Mesothelial cell of epicardium (in vitro differentiated cells): ENCODE measurements around the gene MSL3. TPM values are rescaled to one million over a fixed set of nuclear protein-coding genes. Genes with fewer than 3 reads are reported as not detected.

ENCODE experiments used
- DNase-seq, 2 experiments: peaks; one replicate each; pipeline ENCODE4 v3.0.0; 2021; ENCODE audit warnings: low spot score in 2 of 2; ENCODE audit not compliant: unreplicated experiment in 2 of 2
- H3K27ac Mint-ChIP-seq: 2 replicates; pipeline ENCODE4 v1.8.0; 2021; ENCODE audit warnings: mixed read lengths
- H3K27me3 Mint-ChIP-seq: 2 replicates; pipeline ENCODE4 v1.8.0; 2021; ENCODE audit warnings: low read depth, mixed read lengths
- H3K36me3 Mint-ChIP-seq: 2 replicates; pipeline ENCODE4 v1.8.0; 2021; ENCODE audit warnings: mixed read lengths
- H3K4me1 Mint-ChIP-seq: 2 replicates; pipeline ENCODE4 v1.8.0; 2021; ENCODE audit warnings: mixed read lengths
- H3K4me3 Mint-ChIP-seq: 2 replicates; pipeline ENCODE4 v1.8.0; 2021; ENCODE audit warnings: mild to moderate bottlenecking, moderate library complexity, mixed read lengths
- H3K9me3 Mint-ChIP-seq: 2 replicates; pipeline ENCODE4 v1.8.0; 2021; ENCODE audit warnings: mixed read lengths
- total RNA-seq: library from RNA; stranded (reverse); gene quantifications from 3 replicates; pipeline ENCODE4 v1.2.1, GENCODE V29; 2021
- TF ChIP-seq, protein P1 (sequence below): fragments of 200-600 bp; sonication (generic); IDR thresholded peaks from one replicate; pipeline ENCODE4 v1.5.0; 2021; ENCODE audit warnings: antibody characterized with exemption; ENCODE audit not compliant: unreplicated experiment

MSL3 gene, protein sequence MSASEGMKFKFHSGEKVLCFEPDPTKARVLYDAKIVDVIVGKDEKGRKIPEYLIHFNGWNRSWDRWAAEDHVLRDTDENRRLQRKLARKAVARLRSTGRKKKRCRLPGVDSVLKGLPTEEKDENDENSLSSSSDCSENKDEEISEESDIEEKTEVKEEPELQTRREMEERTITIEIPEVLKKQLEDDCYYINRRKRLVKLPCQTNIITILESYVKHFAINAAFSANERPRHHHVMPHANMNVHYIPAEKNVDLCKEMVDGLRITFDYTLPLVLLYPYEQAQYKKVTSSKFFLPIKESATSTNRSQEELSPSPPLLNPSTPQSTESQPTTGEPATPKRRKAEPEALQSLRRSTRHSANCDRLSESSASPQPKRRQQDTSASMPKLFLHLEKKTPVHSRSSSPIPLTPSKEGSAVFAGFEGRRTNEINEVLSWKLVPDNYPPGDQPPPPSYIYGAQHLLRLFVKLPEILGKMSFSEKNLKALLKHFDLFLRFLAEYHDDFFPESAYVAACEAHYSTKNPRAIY
- 22.9 to 23.2 TPM (median 23.0 TPM) in 3 replicates for total RNA-seq

DNA sequence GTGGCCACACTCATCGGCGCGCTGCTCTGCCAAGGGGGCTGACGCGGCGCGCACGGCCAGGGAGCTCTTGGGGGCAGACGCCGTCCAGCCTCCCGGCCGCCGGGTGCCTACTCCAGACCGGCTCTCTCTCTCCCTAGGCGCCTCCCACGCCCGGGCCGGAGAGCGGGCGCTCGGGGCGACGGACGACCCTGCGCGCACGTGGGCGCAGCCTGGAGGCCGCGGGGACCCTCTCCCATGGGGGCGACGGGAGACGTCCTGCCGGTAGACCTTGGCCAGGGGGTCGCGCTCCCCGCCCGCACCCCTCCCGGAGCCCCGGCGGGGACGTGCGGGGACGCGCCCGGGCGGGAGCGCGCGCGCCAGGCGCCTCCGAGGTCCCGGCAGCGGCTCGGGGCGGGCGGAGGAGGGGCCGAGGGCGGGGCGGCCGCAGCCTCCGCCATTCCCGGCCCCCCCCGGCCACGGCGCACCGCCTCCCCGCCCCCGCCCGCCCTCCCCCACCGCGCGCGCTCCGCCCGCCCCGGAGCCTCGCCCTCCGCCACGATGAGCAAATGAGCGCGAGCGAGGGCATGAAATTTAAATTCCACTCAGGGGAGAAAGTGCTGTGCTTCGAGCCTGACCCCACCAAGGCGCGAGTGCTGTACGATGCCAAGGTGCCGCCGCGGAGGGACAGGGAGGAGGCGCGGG, at the start of gene MSL3:
Gene MSL3, plus strand, starts transcription at position 519 of the 681 bp plus-strand sequence. Its CDS starts 27 bp downstream, at position 546.
- H3K9me3 Mint-ChIP-seq: peaks cover 10% of the 10 kb centered on the region
- peaks cover 8% of the 10 kb centered on the region for H3K4me1 Mint-ChIP-seq
- peak in 1 of 2 experiments; percentile 50 for DNase-seq
- peak within 1 kb of the TSS; percentile 94 for H3K4me3 Mint-ChIP-seq
- H3K27ac Mint-ChIP-seq: peak within 1 kb of the TSS; percentile 82
- H3K36me3 Mint-ChIP-seq: peaks cover 6% of the 10 kb centered on the region
- H3K27me3 Mint-ChIP-seq: no peaks in the 10 kb centered on the region
- TF ChIP-seq, protein P1, sequence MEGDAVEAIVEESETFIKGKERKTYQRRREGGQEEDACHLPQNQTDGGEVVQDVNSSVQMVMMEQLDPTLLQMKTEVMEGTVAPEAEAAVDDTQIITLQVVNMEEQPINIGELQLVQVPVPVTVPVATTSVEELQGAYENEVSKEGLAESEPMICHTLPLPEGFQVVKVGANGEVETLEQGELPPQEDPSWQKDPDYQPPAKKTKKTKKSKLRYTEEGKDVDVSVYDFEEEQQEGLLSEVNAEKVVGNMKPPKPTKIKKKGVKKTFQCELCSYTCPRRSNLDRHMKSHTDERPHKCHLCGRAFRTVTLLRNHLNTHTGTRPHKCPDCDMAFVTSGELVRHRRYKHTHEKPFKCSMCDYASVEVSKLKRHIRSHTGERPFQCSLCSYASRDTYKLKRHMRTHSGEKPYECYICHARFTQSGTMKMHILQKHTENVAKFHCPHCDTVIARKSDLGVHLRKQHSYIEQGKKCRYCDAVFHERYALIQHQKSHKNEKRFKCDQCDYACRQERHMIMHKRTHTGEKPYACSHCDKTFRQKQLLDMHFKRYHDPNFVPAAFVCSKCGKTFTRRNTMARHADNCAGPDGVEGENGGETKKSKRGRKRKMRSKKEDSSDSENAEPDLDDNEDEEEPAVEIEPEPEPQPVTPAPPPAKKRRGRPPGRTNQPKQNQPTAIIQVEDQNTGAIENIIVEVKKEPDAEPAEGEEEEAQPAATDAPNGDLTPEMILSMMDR: no peak

DNA sequence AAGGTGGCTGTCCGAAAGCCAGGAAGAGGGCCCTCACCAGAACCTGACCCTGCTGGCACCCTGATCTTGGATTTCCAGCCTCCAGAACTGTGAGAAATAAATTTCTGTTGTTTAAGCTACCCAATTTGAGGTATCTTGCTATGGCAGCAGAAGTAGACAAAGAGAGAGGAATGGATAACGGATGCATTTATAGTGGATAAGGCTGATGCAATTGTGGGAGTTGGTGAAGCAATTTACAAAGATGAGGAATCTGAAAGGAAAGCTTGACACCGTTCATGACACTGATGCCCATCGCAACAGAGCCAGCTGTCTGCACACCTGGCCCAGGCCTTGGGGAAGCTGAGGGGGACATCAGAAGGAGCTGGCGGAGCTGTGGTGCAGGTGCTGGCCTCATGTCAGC, 35.7 kb upstream of the MSL3 start:
- H3K9me3 Mint-ChIP-seq: peaks cover 25% of the 10 kb centered on the region
- TF ChIP-seq, protein P1: no peak
- H3K36me3 Mint-ChIP-seq: no peaks in the 10 kb centered on the region
- H3K4me1 Mint-ChIP-seq: no peaks in the 10 kb centered on the region
- H3K27ac Mint-ChIP-seq: no peak overlapping the region
- no peak for DNase-seq
- no peaks in the 10 kb centered on the region for H3K27me3 Mint-ChIP-seq
- no peak overlapping the region for H3K4me3 Mint-ChIP-seq

DNA sequence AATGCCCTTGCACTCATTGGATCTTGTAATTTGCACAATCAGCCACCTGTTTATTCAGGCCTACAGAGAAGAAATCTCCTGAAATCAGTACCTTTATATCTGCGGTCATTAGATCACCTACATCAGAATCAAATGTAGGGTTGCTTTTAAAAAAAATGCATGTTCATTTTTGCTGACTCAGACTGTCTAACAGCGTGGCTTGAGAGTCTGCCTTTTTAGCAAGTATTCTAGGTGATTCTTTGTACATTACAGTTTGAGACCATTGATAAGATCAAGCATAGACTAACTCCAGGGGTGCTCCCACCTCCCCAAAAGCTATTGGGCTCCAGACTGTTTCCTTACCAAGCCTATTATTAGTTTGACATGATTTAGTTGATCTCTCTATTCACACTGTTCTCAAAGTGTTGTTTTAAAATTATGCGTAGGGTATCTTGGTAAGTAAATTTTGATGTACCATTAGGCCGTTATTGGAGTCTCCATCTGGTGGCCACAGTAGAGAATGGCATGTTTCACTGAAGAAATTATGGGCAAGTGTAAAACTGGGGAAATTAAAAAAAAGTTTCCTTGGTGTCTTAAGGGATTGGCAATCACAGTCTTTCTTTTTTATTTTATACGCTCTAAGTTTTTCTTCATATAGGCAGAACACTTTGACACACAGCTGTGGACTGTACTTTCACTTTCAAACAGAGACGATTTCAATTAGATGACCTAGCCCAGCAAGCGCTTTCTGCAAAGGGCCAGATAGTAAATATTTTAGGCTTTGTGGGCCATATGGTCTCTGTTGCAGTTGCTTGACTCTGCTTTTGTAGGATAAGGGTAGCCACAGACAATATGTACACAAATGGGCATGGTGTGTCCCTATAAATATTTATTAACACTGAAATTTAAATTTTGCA, 33.7 kb upstream of the MSL3 start:
- H3K4me3 Mint-ChIP-seq: no peak overlapping the region
- H3K9me3 Mint-ChIP-seq: peaks cover 24% of the 10 kb centered on the region
- H3K36me3 Mint-ChIP-seq: no peaks in the 10 kb centered on the region
- H3K27me3 Mint-ChIP-seq: no peaks in the 10 kb centered on the region
- TF ChIP-seq, protein P1: peak; percentile 81
- H3K27ac Mint-ChIP-seq: no peak overlapping the region
- no peak for DNase-seq
- H3K4me1 Mint-ChIP-seq: no peaks in the 10 kb centered on the region

DNA sequence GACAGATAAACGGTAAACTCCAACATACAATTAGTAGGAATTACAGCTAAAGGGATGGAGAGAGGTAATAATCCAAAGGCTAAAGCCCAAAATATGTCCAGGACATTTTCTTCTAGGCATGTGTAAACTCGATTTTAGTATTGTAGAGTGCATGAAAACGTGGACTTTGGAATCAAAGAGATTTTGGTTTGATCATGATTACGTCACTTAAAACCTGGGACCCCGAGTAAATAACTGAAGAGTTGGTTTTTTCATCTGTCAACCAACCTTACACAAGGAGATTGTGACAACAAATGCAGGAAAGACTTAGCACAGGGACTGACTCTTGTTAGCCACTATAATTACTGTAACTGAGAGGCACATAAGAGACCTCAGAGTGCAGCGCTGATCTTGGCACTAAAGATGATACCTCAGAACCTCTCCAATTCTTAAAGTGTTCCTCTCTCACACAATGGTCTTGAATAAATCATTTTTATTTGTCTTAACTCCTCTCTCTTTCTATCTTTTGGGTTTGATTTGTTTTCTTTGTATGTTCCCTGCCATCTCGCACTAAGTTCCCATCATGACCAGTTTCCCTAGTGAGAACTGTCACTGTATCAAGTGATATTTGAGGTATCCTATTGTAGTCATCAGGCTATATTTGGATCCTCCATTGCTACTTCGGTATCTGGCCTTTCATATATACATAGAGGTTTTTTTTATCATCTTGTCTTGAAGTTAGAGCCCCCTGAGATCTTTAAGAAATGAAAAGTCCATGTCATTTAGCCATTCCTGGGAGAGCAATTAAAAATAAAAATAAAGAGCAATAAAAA, 32.2 kb upstream of the MSL3 start:
- H3K27ac Mint-ChIP-seq: no peak overlapping the region
- DNase-seq: no peak
- peaks cover 22% of the 10 kb centered on the region for H3K9me3 Mint-ChIP-seq

More for the DNA sequence above, 32.2 kb upstream of the MSL3 start:
- H3K4me1 Mint-ChIP-seq: no peaks in the 10 kb centered on the region
- H3K27me3 Mint-ChIP-seq: peaks cover 4% of the 10 kb centered on the region
- no peaks in the 10 kb centered on the region for H3K36me3 Mint-ChIP-seq
- H3K4me3 Mint-ChIP-seq: no peak overlapping the region
- TF ChIP-seq, protein P1: no peak
